Smooth muscle cell (in vitro differentiated cells): ENCODE results near the gene COL1A1. TPM values are rescaled to one million over a fixed set of nuclear protein-coding genes. Genes with fewer than 3 reads are reported as not detected.

Experiments used
- DNase-seq: peaks from one replicate; lab custom pipeline; 2025; ENCODE audit not compliant: unreplicated experiment; lab: John Stamatoyannopoulos, UW
- H2AFZ ChIP-seq: fragments of 200-600 bp; sonication (generic); 2 replicates; pipeline ENCODE4 v1.6.0; 2016; ENCODE audit warnings: antibody characterized with exemption, low read depth, mild to moderate bottlenecking
- H3F3A ChIP-seq: fragments of 200-600 bp; sonication (generic); 2 replicates; pipeline ENCODE4 v1.6.0; 2017; ENCODE audit warnings: antibody characterized with exemption, low read depth
- H3K27ac ChIP-seq: fragments of 200-600 bp; sonication (generic); 2 replicates; pipeline ENCODE4 v1.5.1; 2016; ENCODE audit warnings: low read depth, mild to moderate bottlenecking
- H3K27me3 ChIP-seq: fragments of 200-600 bp; sonication (generic); 2 replicates; pipeline ENCODE4 v1.6.1; 2016; ENCODE audit warnings: low read depth, mild to moderate bottlenecking
- H3K36me3 ChIP-seq: fragments of 200-600 bp; sonication (generic); 2 replicates; pipeline ENCODE4 v1.5.1; 2016; ENCODE audit warnings: low read depth
- H3K4me1 ChIP-seq: fragments of 200-600 bp; sonication (generic); 2 replicates; pipeline ENCODE4 v1.5.1; 2016; ENCODE audit warnings: low read depth
- H3K4me2 ChIP-seq: fragments of 200-600 bp; sonication (generic); 2 replicates; pipeline ENCODE4 v1.6.0; 2016; ENCODE audit warnings: mild to moderate bottlenecking
- H3K4me3 ChIP-seq: fragments of 200-600 bp; sonication (generic); 2 replicates; pipeline ENCODE4 v1.5.1; 2016; ENCODE audit warnings: mild to moderate bottlenecking
- H3K79me2 ChIP-seq: fragments of 200-600 bp; sonication (generic); 2 replicates; pipeline ENCODE4 v1.6.0; 2016; ENCODE audit warnings: low read depth, mild to moderate bottlenecking
- H3K9ac ChIP-seq: fragments of 200-600 bp; sonication (generic); 2 replicates; pipeline ENCODE4 v1.6.0; 2016; ENCODE audit warnings: low read depth
- H3K9me3 ChIP-seq: fragments of 200-600 bp; sonication (generic); replicated peaks from 2 replicates; pipeline ENCODE4 v1.5.1; 2016; ENCODE audit warnings: low read depth
- H4K20me1 ChIP-seq: fragments of 200-600 bp; sonication (generic); 2 replicates; pipeline ENCODE4 v1.6.0; 2016; ENCODE audit warnings: low read depth
- WGBS: methylation state at CpG from one replicate; pipeline ENCODE4 v1.1.7; 2016; ENCODE audit warnings: low lambda C conversion rate; 5-methylcytosine and 5-hydroxymethylcytosine counted together
- polyA plus RNA-seq: library from polyadenylated mRNA; unstranded; fragments of >200 nt; fragmentation: Nextera tagmentation; extraction: Ambion mirVana; gene quantifications from 2 replicates; pipeline ENCODE4 v1.2.1, GENCODE V29; 2016
- total RNA-seq: library from RNA; depleted of rRNA; stranded (reverse); fragments of >200 nt; gene quantifications from 2 replicates; pipeline ENCODE4 v1.2.3, GENCODE V29; 2014
- TF ChIP-seq, protein P1 (sequence below): fragments of 200-600 bp; sonication (generic); IDR thresholded peaks from 2 replicates; pipeline ENCODE4 v1.5.1; 2017; ENCODE audit warnings: borderline replicate concordance, mild to moderate bottlenecking, antibody characterized with exemption; ENCODE audit not compliant: insufficient read depth, poor library complexity, severe bottlenecking

COL1A1 gene
- total and polyA plus RNA-seq, 2 experiments from 2014 or later, result 4,141 to 25,649 TPM

- H3K9me3 ChIP-seq, result no peaks in the 10 kb centered on the region
- H3K4me1 ChIP-seq, result peaks cover 10% of the 10 kb centered on the region
- peak overlapping the region; percentile 99 for H3K4me2 ChIP-seq
- peak overlapping the region; percentile 7 for H3K9ac ChIP-seq
- TF ChIP-seq, protein P1, sequence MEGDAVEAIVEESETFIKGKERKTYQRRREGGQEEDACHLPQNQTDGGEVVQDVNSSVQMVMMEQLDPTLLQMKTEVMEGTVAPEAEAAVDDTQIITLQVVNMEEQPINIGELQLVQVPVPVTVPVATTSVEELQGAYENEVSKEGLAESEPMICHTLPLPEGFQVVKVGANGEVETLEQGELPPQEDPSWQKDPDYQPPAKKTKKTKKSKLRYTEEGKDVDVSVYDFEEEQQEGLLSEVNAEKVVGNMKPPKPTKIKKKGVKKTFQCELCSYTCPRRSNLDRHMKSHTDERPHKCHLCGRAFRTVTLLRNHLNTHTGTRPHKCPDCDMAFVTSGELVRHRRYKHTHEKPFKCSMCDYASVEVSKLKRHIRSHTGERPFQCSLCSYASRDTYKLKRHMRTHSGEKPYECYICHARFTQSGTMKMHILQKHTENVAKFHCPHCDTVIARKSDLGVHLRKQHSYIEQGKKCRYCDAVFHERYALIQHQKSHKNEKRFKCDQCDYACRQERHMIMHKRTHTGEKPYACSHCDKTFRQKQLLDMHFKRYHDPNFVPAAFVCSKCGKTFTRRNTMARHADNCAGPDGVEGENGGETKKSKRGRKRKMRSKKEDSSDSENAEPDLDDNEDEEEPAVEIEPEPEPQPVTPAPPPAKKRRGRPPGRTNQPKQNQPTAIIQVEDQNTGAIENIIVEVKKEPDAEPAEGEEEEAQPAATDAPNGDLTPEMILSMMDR, result peak; percentile 29
- peaks cover 100% of the 10 kb centered on the region for H4K20me1 ChIP-seq
- 81% methylated on average over 17 of the region's 17 CpGs for WGBS
- peak overlapping the region; percentile 99 for H3K27ac ChIP-seq
- peaks cover 28% of the 10 kb centered on the region for H3K36me3 ChIP-seq
- H3K4me3 ChIP-seq, result peak overlapping the region; percentile 89
- no peak overlapping the region for H2AFZ ChIP-seq
- H3K79me2 ChIP-seq, result peaks cover 74% of the 10 kb centered on the region
- no peaks in the 10 kb centered on the region for H3K27me3 ChIP-seq
- DNase-seq, result no peak
- H3F3A ChIP-seq, result peaks cover 91% of the 10 kb centered on the region
Measured at GRCh38 chr17:50194934-50195865, 6.2 kb downstream of the COL1A1 start.

DNA sequence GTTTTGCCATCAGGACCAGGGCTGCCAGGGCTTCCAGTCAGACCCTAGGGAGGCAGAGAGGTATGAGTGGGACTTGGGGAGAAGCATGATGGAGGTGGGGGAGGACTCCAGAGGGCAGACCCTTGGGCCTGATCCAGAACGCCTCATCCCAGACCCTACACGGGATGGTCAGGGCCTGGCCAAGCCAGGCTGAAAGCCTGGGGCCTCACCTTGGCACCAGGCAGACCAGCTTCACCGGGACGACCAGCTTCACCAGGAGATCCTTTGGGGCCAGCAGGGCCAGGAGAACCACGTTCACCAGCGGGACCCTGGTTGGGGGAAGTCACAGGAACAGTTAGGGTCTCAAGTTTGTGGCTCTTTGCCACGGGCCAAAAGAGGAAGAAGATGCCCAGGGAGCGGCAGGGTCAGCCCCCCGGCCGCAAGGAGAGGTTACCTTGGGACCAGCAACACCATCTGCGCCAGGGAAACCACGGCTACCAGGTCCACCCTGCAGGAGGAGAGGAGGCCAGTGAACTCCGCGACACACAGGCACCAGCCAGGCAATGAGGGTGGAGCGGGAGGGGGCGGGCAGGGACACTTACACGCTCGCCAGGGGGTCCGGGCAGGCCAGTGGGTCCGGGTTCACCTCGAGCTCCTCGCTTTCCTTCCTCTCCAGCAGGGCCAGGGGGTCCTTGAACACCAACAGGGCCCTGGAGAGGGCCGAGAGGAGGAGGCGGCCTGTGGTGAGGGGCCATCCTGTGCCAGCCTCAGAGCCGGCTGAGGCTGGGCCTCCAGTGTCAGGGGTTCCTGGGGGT lies 7.1 kb downstream of the COL1A1 start:
- Histone ChIP-seq H3K4me3 (no peak overlapping the region), H3K4me1 (peaks cover 10% of the 10 kb centered on the region), H3F3A (peaks cover 95% of the 10 kb centered on the region), H3K79me2 (peaks cover 66% of the 10 kb centered on the region), H3K36me3 (peaks cover 28% of the 10 kb centered on the region), H3K4me2 (peak overlapping the region; percentile 99), H3K9me3 (no peaks in the 10 kb centered on the region), H2AFZ (no peak overlapping the region), H4K20me1 (peaks cover 100% of the 10 kb centered on the region), H3K27ac (peak overlapping the region; percentile 99), H3K27me3 (no peaks in the 10 kb centered on the region), H3K9ac (no peak overlapping the region)
- WGBS, result 77% methylated on average over 25 of the region's 25 CpGs
- TF ChIP-seq, protein P1, result no peak
- no peak for DNase-seq

GRCh38 chr17:50192618-50193291 lies 8.7 kb downstream of the COL1A1 start:
- Histone ChIP-seq H4K20me1 (peaks cover 100% of the 10 kb centered on the region), H3K36me3 (peaks cover 17% of the 10 kb centered on the region), H2AFZ (no peak overlapping the region), H3K4me2 (peak overlapping the region; percentile 79), H3K9me3 (no peaks in the 10 kb centered on the region), H3K79me2 (peaks cover 50% of the 10 kb centered on the region), H3K27me3 (no peaks in the 10 kb centered on the region), H3K4me1 (peaks cover 8% of the 10 kb centered on the region), H3K27ac (peak overlapping the region; percentile 99), H3F3A (peaks cover 93% of the 10 kb centered on the region), H3K4me3 (no peak overlapping the region), H3K9ac (no peak overlapping the region)
- 91% methylated on average over 16 of the region's 16 CpGs for WGBS
- no peak for DNase-seq
- TF ChIP-seq, protein P1, result no peak
